Effector CD4-positive, alpha-beta T cell (primary cell): ENCODE measurements around the gene SMCO1.
"Not testable (repeated sequence)": the region's sequence is repeated elsewhere in the genome, so short reads cannot be mapped to it uniquely, and the experiment has no call there.

Experiments used
- DNase-seq: peaks from one replicate; pipeline ENCODE4 v3.0.0-alpha.2; 2020

Gene SMCO1

GRCh38 chr3:196486263-196486662 is 28.9 kb downstream of the SMCO1 start:
- DNase-seq = no peak

GRCh38 chr3:196477678-196478077 is 37.5 kb downstream of the SMCO1 start:
- no peak for DNase-seq

GRCh38 chr3:196472286-196472685 is 42.9 kb downstream of the SMCO1 start:
- DNase-seq = no peak

DNA sequence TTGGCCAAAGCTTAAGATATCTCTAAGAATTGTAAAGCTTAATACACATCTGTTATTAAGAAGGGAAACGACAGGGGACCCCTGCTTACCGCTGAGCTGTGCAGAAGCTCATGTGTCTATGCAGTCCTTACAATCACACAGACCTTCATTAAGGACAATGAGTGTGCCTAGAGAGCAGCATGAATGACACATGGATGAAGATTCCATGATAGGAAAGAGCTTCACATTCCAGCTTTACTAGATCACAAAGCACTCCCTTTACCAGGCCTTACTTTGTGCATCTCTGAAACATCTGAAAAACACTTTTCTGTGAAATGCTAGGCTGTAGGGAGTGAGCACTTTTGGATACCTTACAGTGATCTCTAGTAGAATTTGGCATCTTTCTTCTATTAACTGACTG is 43.6 kb downstream of the SMCO1 start:
- DNase-seq = no peak

DNA sequence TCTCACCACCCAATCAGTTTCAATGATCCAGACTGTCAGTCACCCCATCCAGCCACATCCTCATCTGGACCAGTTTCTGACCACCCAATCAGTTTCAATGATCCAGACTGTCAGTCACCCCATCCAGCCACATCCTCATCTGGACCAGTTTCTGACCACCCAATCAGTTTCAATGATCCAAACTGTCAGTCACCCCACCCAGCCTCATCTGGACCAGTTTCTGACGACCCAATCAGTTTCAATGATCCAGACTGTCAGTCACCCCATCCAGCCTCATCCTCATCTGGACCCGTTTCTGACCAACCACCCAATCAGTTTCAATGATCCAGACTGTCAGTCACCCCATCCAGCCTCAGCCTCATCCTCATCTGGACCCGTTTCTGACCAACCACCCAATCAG is 45.0 kb downstream of the SMCO1 start:
- DNase-seq = not testable (repeated sequence)

GRCh38 chr3:196463804-196464203 is 51.3 kb downstream of the SMCO1 start:
- no peak for DNase-seq

DNA sequence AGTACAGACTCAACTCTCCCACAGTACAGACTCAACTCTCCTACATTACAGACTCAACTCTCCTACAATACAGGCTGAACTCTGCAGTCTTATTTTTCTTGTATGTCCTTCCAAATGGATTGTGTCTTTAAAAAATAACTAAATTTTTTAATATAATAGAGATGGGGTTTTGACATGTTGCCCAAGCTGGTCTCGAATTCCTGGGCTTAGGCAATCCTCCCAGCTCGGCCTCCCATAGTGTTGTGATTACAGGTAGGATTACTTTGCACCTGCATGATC is 51.7 kb downstream of the SMCO1 start:
- DNase-seq = no peak

GRCh38 chr3:196462680-196463477 is 52.3 kb downstream of the SMCO1 start:
- DNase-seq = not testable (repeated sequence)

GRCh38 chr3:196458063-196458462 is 57.1 kb downstream of the SMCO1 start:
- no peak for DNase-seq

DNA sequence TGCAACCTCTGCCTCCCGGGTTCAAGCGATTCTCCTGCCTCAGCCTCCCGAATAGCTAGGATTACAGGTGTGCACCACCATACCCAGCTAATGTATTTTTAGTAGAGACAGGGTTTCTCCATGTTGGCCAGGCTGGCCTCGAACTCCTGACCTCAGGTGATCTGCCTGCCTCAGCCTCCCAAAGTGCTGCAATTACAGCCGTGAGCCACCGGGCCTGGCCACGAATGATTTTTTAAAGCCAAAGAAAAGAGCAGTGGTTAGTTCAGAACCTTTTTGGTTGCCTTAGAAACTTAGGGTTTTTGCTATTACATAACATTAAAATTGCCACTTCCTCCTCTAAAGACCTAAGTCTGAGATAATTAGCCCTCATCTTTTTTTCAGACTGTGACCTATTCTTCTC is 57.7 kb downstream of the SMCO1 start:
- DNase-seq = not testable (repeated sequence)
